RWPE1 (cell line): ENCODE data around the gene CD79A.

Experiments
- CTCF ChIA-PET: fragments of 350-600 bp; sonication (Branson Sonifier 250); formaldehyde crosslinking; extraction: SDS; loops from one replicate; lab custom pipeline; 2021; lab: Yijun Ruan, JAX
- POLR2A ChIA-PET: fragments of 400-600 bp; formaldehyde crosslinking; extraction: SDS; loops from one replicate; lab custom pipeline; 2020; ENCODE audit warnings: antibody characterized with exemption; ENCODE audit not compliant: low non-redundant PET; lab: Yijun Ruan, JAX
- DNase-seq: peaks from one replicate; pipeline ENCODE4 v3.0.0; 2012; ENCODE audit warnings: low spot score
- H3K27ac ChIP-seq: fragments of 450-650 bp; 2 replicates; pipeline ENCODE4 v1.5.1; 2017
- CTCF ChIP-seq: fragments of 450-650 bp; conservative IDR thresholded peaks from 2 replicates; pipeline ENCODE4 v1.5.1; 2017; ENCODE audit warnings: low read depth, mild to moderate bottlenecking

Gene CD79A

GRCh38 chr19:41845051-41845590, 32.0 kb upstream of the CD79A start:
- H3K27ac ChIP-seq: no peak overlapping the region
- ChIA-PET CTCF (interaction anchor here (0.7 kb wide), 1 partner anchor 14 kb away, joined by 3 read pairs; no protein-coding TSS in a partner anchor), POLR2A (no interaction called here)
- TF ChIP-seq CTCF: no peak
- DNase-seq: no peak

- POLR2A ChIA-PET: no interaction called here
- CTCF ChIA-PET: interaction anchor here (0.6 to 1.0 kb wide), 2 partner anchors 12 to 708 kb away, joined by 3 read pairs; no protein-coding TSS in a partner anchor
- DNase-seq: no peak
- no peak for TF ChIP-seq CTCF
- no peak overlapping the region for H3K27ac ChIP-seq
Measured at GRCh38 chr19:41847351-41848105, 29.6 kb upstream of the CD79A start.

GRCh38 chr19:41848666-41849065, 28.4 kb upstream of the CD79A start:
- POLR2A ChIA-PET: no interaction called here
- CTCF ChIA-PET: interaction anchor here (1.0 kb wide), 1 partner anchor 14 kb away, joined by 3 read pairs; no protein-coding TSS in a partner anchor
- no peak for TF ChIP-seq CTCF
- H3K27ac ChIP-seq: no peak overlapping the region
- no peak for DNase-seq

- TF ChIP-seq CTCF: no peak
- H3K27ac ChIP-seq: no peak overlapping the region
- CTCF ChIA-PET: interaction anchor here (0.7 kb wide), 1 partner anchor 1937 kb away, joined by 3 read pairs; no protein-coding TSS in a partner anchor
- POLR2A ChIA-PET: no interaction called here
- no peak for DNase-seq
Measured at GRCh38 chr19:41849067-41849466, 28.0 kb upstream of the CD79A start.

GRCh38 chr19:41850381-41850780, 26.7 kb upstream of the CD79A start:
- no peak overlapping the region for H3K27ac ChIP-seq
- DNase-seq: no peak
- CTCF ChIA-PET: interaction anchor here (0.6 to 1.4 kb wide), 3 partner anchors 14 to 457 kb away, joined by 3 to 4 read pairs (median 4); no protein-coding TSS in a partner anchor
- POLR2A ChIA-PET: no interaction called here
- TF ChIP-seq CTCF: no peak

- TF ChIP-seq CTCF: no peak
- H3K27ac ChIP-seq: no peak overlapping the region
- CTCF ChIA-PET: interaction anchor here (0.7 to 1.4 kb wide), 2 partner anchors 16 to 166 kb away, joined by 3 to 4 read pairs; no protein-coding TSS in a partner anchor
- DNase-seq: no peak
- POLR2A ChIA-PET: no interaction called here
Measured at GRCh38 chr19:41851456-41851855, 25.6 kb upstream of the CD79A start.
